H1 (cell line): ENCODE results near the gene TNFSF12. TPM values are rescaled to one million over a fixed set of nuclear protein-coding genes. Genes with fewer than 3 reads are reported as not detected.

Source experiments
- CTCF ChIA-PET: fragments of 300-600 bp; sonication (Branson Sonifier 250); formaldehyde crosslinking; loops from one replicate; lab custom pipeline; 2021; ENCODE audit not compliant: partially characterized antibody; lab: Charles Lee
- POLR2A ChIA-PET: fragments of 300-600 bp; sonication (Branson Sonifier 250); formaldehyde crosslinking; loops from one replicate; lab custom pipeline; 2021; ENCODE audit warnings: inconsistent platforms; ENCODE audit not compliant: partially characterized antibody; lab: Charles Lee
- DNase-seq, 2 experiments: peaks; one replicate each; pipeline versions ENCODE4 v3.0.0 to v3.0.0-alpha.2; 2010 to 2022; ENCODE audit warnings: low spot score in 2 of 2, low read depth in 1 of 2, mixed read lengths in 1 of 2
- FAIRE-seq: peaks from 2 replicates; lab custom pipeline; 2011; peaks lifted over from hg19 to GRCh38; lab: Jason Lieb, UNC
- H2AFZ ChIP-seq: 2 replicates; pipeline ENCODE4 v1.8.1; 2012; ENCODE audit warnings: low read length, inconsistent platforms
- H2AK5ac ChIP-seq: 2 replicates; pipeline ENCODE4 v1.6.1; 2013; ENCODE audit warnings: low read depth, low read length
- H2BK120ac ChIP-seq: replicated peaks from 2 replicates; pipeline ENCODE3; 2013; ENCODE audit warnings: low read depth, low read length, inconsistent platforms
- H2BK12ac ChIP-seq: 2 replicates; pipeline ENCODE4 v1.6.1; 2013; ENCODE audit warnings: low read depth, low read length
- H2BK15ac ChIP-seq: 2 replicates; pipeline ENCODE4 v1.6.1; 2013; ENCODE audit warnings: low read length
- H2BK20ac ChIP-seq: 2 replicates; pipeline ENCODE4 v1.6.1; 2013; ENCODE audit warnings: low read length
- H2BK5ac ChIP-seq: 2 replicates; pipeline ENCODE4 v1.6.1; 2013; ENCODE audit warnings: low read depth, low read length
- H3K14ac ChIP-seq: 2 replicates; pipeline ENCODE4 v1.6.1; 2013; ENCODE audit warnings: inconsistent platforms; ENCODE audit not compliant: insufficient read length
- H3K18ac ChIP-seq: 2 replicates; pipeline ENCODE4 v1.6.1; 2013; ENCODE audit warnings: low read length; ENCODE audit errors: extremely low read depth
- H3K23ac ChIP-seq: 2 replicates; pipeline ENCODE4 v1.6.1; 2013; ENCODE audit warnings: inconsistent platforms; ENCODE audit not compliant: insufficient read length
- H3K23me2 ChIP-seq: 2 replicates; pipeline ENCODE4 v1.6.1; 2013; ENCODE audit warnings: low read depth, low read length
- H3K27ac ChIP-seq: 2 replicates; pipeline ENCODE4 v1.6.1; 2011; ENCODE audit warnings: low read depth, low read length, inconsistent platforms
- H3K27me3 ChIP-seq, 4 experiments: replicated peaks in 1 of 4; 1 replicate in 1 of 4; 2 replicates in 3 of 4; pipeline versions ENCODE4 v1.6.1 to v1.8.1; 2011 to 2013; ENCODE audit warnings: low read length in 3 of 4, mild to moderate bottlenecking in 3 of 4, inconsistent platforms in 2 of 4, mixed read lengths in 2 of 4, moderate library complexity in 1 of 4; ENCODE audit not compliant: control insufficient read depth in 3 of 4, insufficient read depth in 3 of 4; ENCODE audit errors: extremely low read depth in 1 of 4
- H3K36me3 ChIP-seq, 4 experiments: 2 replicates each; pipeline versions ENCODE4 v1.6.1 to v1.8.1; 2011 to 2013; ENCODE audit warnings: mild to moderate bottlenecking in 4 of 4, low read length in 3 of 4, moderate library complexity in 2 of 4, control low read depth in 1 of 4, inconsistent platforms in 1 of 4; ENCODE audit not compliant: insufficient read depth in 4 of 4, control insufficient read depth in 2 of 4
- H3K4ac ChIP-seq: replicated peaks from 2 replicates; pipeline ENCODE3; 2013; ENCODE audit warnings: low read length, low read depth, mixed read lengths, inconsistent platforms; ENCODE audit not compliant: insufficient read length
- H3K4me1 ChIP-seq, 4 experiments: replicated peaks in 1 of 4; 1 replicate in 1 of 4; 2 replicates in 3 of 4; pipeline versions ENCODE4 v1.6.1 to v1.8.1; 2011 to 2013; ENCODE audit warnings: low read length in 3 of 4, inconsistent platforms in 2 of 4, mixed read lengths in 1 of 4; ENCODE audit not compliant: insufficient read depth in 4 of 4, control insufficient read depth in 3 of 4
- H3K4me2 ChIP-seq, 2 experiments: 2 replicates each; pipeline versions ENCODE4 v1.6.1 to v1.8.1; 2011 to 2013; ENCODE audit warnings: low read depth in 2 of 2, low read length in 2 of 2, control low read depth in 1 of 2, inconsistent platforms in 1 of 2, mild to moderate bottlenecking in 1 of 2; ENCODE audit not compliant: insufficient read depth in 1 of 2
- H3K4me3 ChIP-seq, 4 experiments: fragments of 200-600, 300-600 bp in 1 of 4; sonication (generic), shearing (Covaris generic), sonication (Bioruptor Twin) in 1 of 4; 2 replicates each; pipeline versions ENCODE4 v1.5.1 to v1.8.1; 2011 to 2016; ENCODE audit warnings: low read length in 4 of 4, low read depth in 3 of 4, control low read depth in 2 of 4, inconsistent platforms in 2 of 4, mild to moderate bottlenecking in 2 of 4, mixed read lengths in 1 of 4, moderate library complexity in 1 of 4; ENCODE audit not compliant: insufficient read depth in 2 of 4; ENCODE audit errors: extremely low read depth in 1 of 4
- H3K56ac ChIP-seq: replicated peaks from 2 replicates; pipeline ENCODE3; 2013; ENCODE audit warnings: low read depth, mild to moderate bottlenecking, mixed read lengths, low read length, inconsistent platforms; ENCODE audit not compliant: insufficient read length
- H3K79me1 ChIP-seq: 2 replicates; pipeline ENCODE4 v1.6.1; 2013; ENCODE audit warnings: low read depth, low read length, control low read depth
- H3K79me2 ChIP-seq, 2 experiments: 2 replicates each; pipeline versions ENCODE4 v1.6.1 to v1.8.1; 2012 to 2013; ENCODE audit warnings: low read length in 2 of 2, mild to moderate bottlenecking in 2 of 2, inconsistent platforms in 1 of 2; ENCODE audit not compliant: insufficient read depth in 2 of 2, control insufficient read depth in 1 of 2
- H3K9ac ChIP-seq, 4 experiments: replicated peaks in 1 of 4; 1 replicate in 1 of 4; 2 replicates in 3 of 4; pipeline versions ENCODE4 v1.6.1 to v1.8.1; 2011 to 2013; ENCODE audit warnings: low read depth in 3 of 4, low read length in 3 of 4, control low read depth in 2 of 4, mild to moderate bottlenecking in 2 of 4, moderate library complexity in 2 of 4, inconsistent platforms in 1 of 4; ENCODE audit errors: extremely low read depth in 1 of 4
- H3K9me3 ChIP-seq, 2 experiments: 2 replicates each; pipeline versions ENCODE4 v1.6.1 to v1.8.1; 2012 to 2013; ENCODE audit warnings: mild to moderate bottlenecking in 2 of 2, moderate library complexity in 2 of 2, control low read depth in 1 of 2, inconsistent platforms in 1 of 2, low read depth in 1 of 2, low read length in 1 of 2, mixed read lengths in 1 of 2; ENCODE audit not compliant: insufficient read depth in 2 of 2
- H4K20me1 ChIP-seq, 2 experiments: replicated peaks in 1 of 2; 2 replicates each; pipeline versions ENCODE3 to v1.8.1; 2011 to 2013; ENCODE audit warnings: inconsistent platforms in 2 of 2, low read length in 2 of 2, mild to moderate bottlenecking in 1 of 2; ENCODE audit not compliant: insufficient read depth in 2 of 2, control insufficient read depth in 1 of 2
- H4K5ac ChIP-seq: 2 replicates; pipeline ENCODE4 v1.6.1; 2013; ENCODE audit warnings: low read length, low read depth, mixed read lengths, inconsistent platforms; ENCODE audit not compliant: insufficient read length
- H4K8ac ChIP-seq: 2 replicates; pipeline ENCODE4 v1.8.0; 2013; ENCODE audit warnings: mild to moderate bottlenecking, moderate library complexity, low read length, inconsistent platforms; ENCODE audit not compliant: insufficient read depth; ENCODE audit errors: extremely low read depth
- H4K91ac ChIP-seq: replicated peaks from 2 replicates; pipeline ENCODE3; 2013; ENCODE audit warnings: low read length, mixed read lengths, inconsistent platforms; ENCODE audit not compliant: insufficient read length
- ASH2L ChIP-seq: fragments of 200-600, 300-600 bp; sonication (generic); IDR thresholded peaks from one replicate; pipeline ENCODE4 v1.7.1; 2017; ENCODE audit warnings: low read length
- CEBPB ChIP-seq: IDR thresholded peaks from 2 replicates; pipeline ENCODE4 v1.6.1; 2012; ENCODE audit warnings: low read depth, low read length
- EGR1 ChIP-seq: IDR thresholded peaks from 2 replicates; pipeline ENCODE4 v1.6.1; 2011; ENCODE audit warnings: low read depth, low read length, borderline replicate concordance
- EZH2 ChIP-seq: fragments of 200-600 bp; sonication (generic); IDR thresholded peaks from 2 replicates; pipeline ENCODE4 v1.7.1; 2012; ENCODE audit warnings: low read depth, mild to moderate bottlenecking, moderate library complexity, low read length, inconsistent platforms; ENCODE audit not compliant: severe bottlenecking
- KDM4A ChIP-seq: IDR thresholded peaks from one replicate; pipeline ENCODE4 v1.7.1; 2012; ENCODE audit warnings: low read depth, mild to moderate bottlenecking, moderate library complexity, low read length, inconsistent platforms; ENCODE audit not compliant: severe bottlenecking
- PHF8 ChIP-seq: fragments of 200-600 bp; sonication (generic); conservative IDR thresholded peaks from 2 replicates; pipeline ENCODE4 v1.7.1; 2012; ENCODE audit warnings: low read depth, mild to moderate bottlenecking, inconsistent platforms, low read length, moderate library complexity
- POLR2A ChIP-seq, 2 experiments: IDR thresholded peaks; 1 replicate in 1 of 2; 2 replicates in 1 of 2; pipeline ENCODE4 v1.6.1; 2011; ENCODE audit warnings: low read depth in 2 of 2, low read length in 2 of 2, mild to moderate bottlenecking in 2 of 2; ENCODE audit errors: control extremely low read depth in 1 of 2
- SAP30 ChIP-seq: fragments of 300-600 bp; sonication (generic); IDR thresholded peaks from 2 replicates; pipeline ENCODE4 v1.7.1; 2012; ENCODE audit warnings: low read length, moderate library complexity, mild to moderate bottlenecking, inconsistent platforms; ENCODE audit not compliant: insufficient read depth, insufficient replicate concordance
- SIX5 ChIP-seq: IDR thresholded peaks from 2 replicates; pipeline ENCODE4 v1.6.1; 2011; ENCODE audit warnings: mild to moderate bottlenecking, low read depth, low read length
- SUZ12 ChIP-seq: fragments of 200-600 bp; sonication (generic); IDR thresholded peaks from 2 replicates; pipeline ENCODE4 v1.6.1; 2012; ENCODE audit warnings: mild to moderate bottlenecking, inconsistent platforms, low read length, moderate library complexity, mixed read lengths
- TBP ChIP-seq: IDR thresholded peaks from 2 replicates; pipeline ENCODE4 v1.6.1; 2011; ENCODE audit warnings: low read depth, low read length, improper control_type of control experiment
- YY1 ChIP-seq: IDR thresholded peaks from 2 replicates; pipeline ENCODE4 v1.6.1; 2011; ENCODE audit warnings: low read depth, mild to moderate bottlenecking, low read length
- WGBS, 2 experiments: shearing (Covaris generic) in 1 of 2; methylation state at CpG; one replicate each; pipeline versions ENCODE4 v1.1.6 to v1.1.7; 2013 to 2015; ENCODE audit warnings: low lambda C conversion rate in 2 of 2, mixed read lengths in 2 of 2, inconsistent platforms in 1 of 2, low coverage in 1 of 2, missing lambda C conversion rate in 1 of 2; ENCODE audit not compliant: insufficient replicate concordance in 2 of 2, insufficient coverage in 1 of 2, insufficient read length in 1 of 2; ENCODE audit errors: extremely low coverage in 1 of 2, missing lambda C conversion rate in 1 of 2; 5-methylcytosine and 5-hydroxymethylcytosine counted together
- polyA plus RNA-seq, 7 experiments: library from polyadenylated mRNA; depleted of rRNA in 3 of 7; stranded (reverse) in 5 of 7; unstranded in 2 of 7; fragments of >200 nt in 5 of 7; fragments of 200-250 nt in 2 of 7; gene quantifications; 1 replicate in 5 of 7; 2 replicates in 1 of 7; 4 replicates in 1 of 7; pipeline versions ENCODE4 v1.2.1 to v1.2.3, GENCODE V29; 2011 to 2013; ENCODE audit warnings: missing spikeins in 2 of 7, mixed read lengths in 2 of 7
- total RNA-seq: library from RNA; stranded (reverse); fragmentation: NEBNext Ultra II Directional; extraction: Animal tissue kit (Norgen Biotek cat#: 25700); gene quantifications from 2 replicates; pipeline ENCODE4 v1.2.1, GENCODE V29; 2021

TNFSF12 gene
- total and polyA plus RNA-seq, 2 of the 8 experiments (the other 6 are each of a cell fraction or from before 2014, with no cell fraction given), result 7.2 to 9.6 TPM

DNA sequence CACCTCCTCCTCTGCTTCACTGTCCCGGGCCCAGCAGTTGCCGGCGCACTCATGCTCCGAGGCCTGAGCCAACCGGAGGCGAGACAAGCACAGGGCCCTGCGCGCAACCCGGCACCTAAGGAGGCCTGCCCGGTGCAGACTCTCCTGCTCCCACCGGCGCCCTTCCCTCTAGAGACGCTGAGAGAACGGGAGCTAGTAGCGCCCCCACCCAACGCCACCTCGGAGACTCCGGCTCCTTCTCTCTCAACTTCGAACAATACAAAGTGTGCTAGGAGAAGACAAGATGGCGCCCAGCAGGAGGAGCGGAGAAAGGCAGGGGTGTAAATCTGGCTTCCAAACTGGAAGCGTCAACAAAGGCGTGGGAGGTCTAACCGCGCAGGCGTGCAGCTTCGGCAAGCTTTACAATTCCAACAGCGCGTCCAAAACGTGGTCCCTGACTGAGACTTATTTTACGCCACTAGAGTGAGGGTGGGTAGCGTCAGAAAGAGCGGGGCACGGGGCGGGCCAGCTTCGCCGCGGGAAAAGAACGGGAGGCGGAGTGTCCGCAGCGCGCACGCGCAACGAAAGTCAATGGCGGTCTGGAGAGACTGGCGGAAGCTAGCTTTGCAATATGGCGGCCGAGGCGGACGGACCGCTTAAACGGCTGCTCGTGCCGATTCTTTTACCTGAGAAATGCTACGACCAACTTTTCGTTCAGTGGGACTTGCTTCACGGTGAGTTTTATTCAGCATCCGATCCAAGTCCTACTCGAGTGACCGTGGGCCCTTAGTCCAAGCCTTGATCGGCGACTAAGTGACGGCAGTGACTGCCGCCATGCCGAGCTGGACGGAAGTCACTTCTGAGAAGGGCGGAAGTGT is 34.6 kb downstream of the TNFSF12 start, which contains the start of gene MPDU1:
Gene MPDU1 (plus strand): TSS at position 600 of the 857 bp plus-strand sequence. CDS start 11 bp downstream, at position 611.
- peak within 1 kb of the TSS; percentile 59 to 100 (median 91) for H3K9ac ChIP-seq
- H3K4me2 ChIP-seq, result peak within 1 kb of the TSS; percentile 67
- peak within 1 kb of the TSS; percentile 88 for H2BK15ac ChIP-seq
- H3K56ac ChIP-seq, result peak within 1 kb of the TSS; percentile 97
- H2AK5ac ChIP-seq, result peak within 1 kb of the TSS; percentile 92
- 0 out of 2 replicates have a peak within 1 kb of the TSS, but pooled peaks have one; percentile 68 for H2AFZ ChIP-seq
- no peaks in the 10 kb centered on the region for H3K9me3 ChIP-seq
- H4K5ac ChIP-seq, result peak within 1 kb of the TSS; percentile 99
- H4K8ac ChIP-seq, result peak within 1 kb of the TSS; percentile 99
- H3K4me1 ChIP-seq, result peaks cover 0 to 19% (median 4%) of the 10 kb centered on the region in 4 experiments; a peak in 6 of 7 replicates
- H3K18ac ChIP-seq, result peak within 1 kb of the TSS; percentile 99
- H2BK5ac ChIP-seq, result peak within 1 kb of the TSS; percentile 99
- H3K79me2 ChIP-seq, result no peaks in the 10 kb centered on the region
- DNase-seq, result peak in 1 of 2 experiments; percentile 95
- no peak within 1 kb of the TSS for H3K23ac ChIP-seq
- ChIA-PET CTCF (interaction anchor here (0.6 to 2.0 kb wide), 11 partner anchors 9 to 140 kb away, joined by 3 to 8 read pairs (median 5); partner anchors contain the start of genes SENP3, TNFSF13 and TP53), POLR2A (interaction anchor here (0.7 to 28.5 kb wide), 39 partner anchors 11 to 376 kb away, joined by 3 to 1144 read pairs (median 4); partner anchors contain the start of genes ACAP1, ATP1B2, CD68 and FXR2)
- 52% methylated on average over 65 of the region's 69 CpGs; no CpG with 5 or more reads in 1 of the 2 experiments for WGBS, 2 experiments
- H3K14ac ChIP-seq, result no peak within 1 kb of the TSS
- H4K20me1 ChIP-seq, result peaks cover 0 to 2% of the 10 kb centered on the region in 2 experiments
- peak within 1 kb of the TSS; percentile 100 for H4K91ac ChIP-seq
- peaks cover 4% of the 10 kb centered on the region for H3K79me1 ChIP-seq
- H2BK20ac ChIP-seq, result no peak within 1 kb of the TSS
- H3K27ac ChIP-seq, result peak within 1 kb of the TSS; percentile 98
- FAIRE-seq, result no peak
- H3K23me2 ChIP-seq, result peaks cover 15% of the 10 kb centered on the region; the same call in 1 of the 2 replicates
- peak within 1 kb of the TSS; percentile 95 for H2BK120ac ChIP-seq
- H3K27me3 ChIP-seq, result no peaks in the 10 kb centered on the region
- peak within 1 kb of the TSS; percentile 47 to 95 (median 70) for H3K4me3 ChIP-seq
- H3K36me3 ChIP-seq, result peaks cover 0 to 16% (median 4%) of the 10 kb centered on the region in 4 experiments; a peak in 4 of 8 replicates
- H2BK12ac ChIP-seq, result peak within 1 kb of the TSS; percentile 93
- H3K4ac ChIP-seq, result peak within 1 kb of the TSS; percentile 86
- TF ChIP-seq TBP (peak; percentile 90), SAP30 (no peak), EGR1 (no peak), YY1 (peak; percentile 95), SIX5 (no peak), PHF8 (peak; percentile 87), CEBPB (no peak), EZH2 (no peak), KDM4A (peak; percentile 43), SUZ12 (no peak), POLR2A (IDR thresholded peaks at IDR 0.05; ENCODE audit: control extremely low read depth in 1 of 2, low read depth in 2 of 2, low read length in 2 of 2) (peak; percentile 75 to 94), ASH2L (peak; percentile 71)
